Fibroblast of lung (primary cell): ENCODE results near the gene ZSCAN1.

Source experiments
- CTCF ChIP-seq, 2 donors: IDR thresholded peaks in 1 of 2; conservative IDR thresholded peaks in 1 of 2; 1 replicate in 1 of 2; 2 replicates in 1 of 2; pipeline ENCODE4 v1.5.1; 2011 to 2012; ENCODE audit warnings: low read length in 2 of 2, control low read depth in 1 of 2, inconsistent platforms in 1 of 2, low read depth in 1 of 2, mild to moderate bottlenecking in 1 of 2
- EZH2 ChIP-seq: IDR thresholded peaks from 2 replicates; pipeline ENCODE4 v1.5.1; 2012; ENCODE audit warnings: low read length, control low read depth, mild to moderate bottlenecking; ENCODE audit errors: missing control alignments

- TF ChIP-seq CTCF (conservative IDR thresholded peaks at IDR 0.05 in 1 of 2, IDR thresholded peaks at IDR 0.05 in 1 of 2; ENCODE audit: low read depth in 1 of 2, low read length in 2 of 2) (no peak), EZH2 (no peak)
Observed at GRCh38 chr19:58044886-58045285, 11.1 kb downstream of the ZSCAN1 start.
